NCI-H187 treated with DMSO at 0.1 percent for 48 hours (cell line): ENCODE results near the gene GTF2B.
A peak's percentile ranks its signal among the peaks of the same experiment; 100 is the strongest.
"Not testable (repeated sequence)": the region's sequence is repeated elsewhere in the genome, so short reads cannot be mapped to it uniquely, and the experiment has no call there.

ENCODE experiments used
- DNase-seq: peaks from one replicate; lab custom pipeline; 2025; lab: John Stamatoyannopoulos, UW

The GTF2B gene

GRCh38 chr1:88891318-88891950, at the start of gene GTF2B:
Gene GTF2B (minus strand): TSS chr1:88891567. CDS start chr1:88891499, 68 bp downstream.
- peak; percentile 71 for DNase-seq

- not testable (repeated sequence) for DNase-seq
Observed at GRCh38 chr1:88938528-88938927, 47.2 kb upstream of the GTF2B start.

- no peak for DNase-seq
Observed at GRCh38 chr1:88936760-88937342, 45.5 kb upstream of the GTF2B start.

GRCh38 chr1:88936223-88936523, 44.8 kb upstream of the GTF2B start:
- DNase-seq, result no peak

- peak; percentile 10 for DNase-seq
Observed at GRCh38 chr1:88935522-88936222, 44.3 kb upstream of the GTF2B start.

- DNase-seq, result not testable (repeated sequence)
Observed at GRCh38 chr1:88930176-88930575, 38.8 kb upstream of the GTF2B start.

GRCh38 chr1:88923224-88923623, 31.9 kb upstream of the GTF2B start:
- DNase-seq, result no peak

- no peak for DNase-seq
Observed at GRCh38 chr1:88922214-88922613, 30.8 kb upstream of the GTF2B start.

GRCh38 chr1:88920845-88921244, 29.5 kb upstream of the GTF2B start:
- DNase-seq, result no peak

GRCh38 chr1:88917321-88918025, 26.1 kb upstream of the GTF2B start:
- no peak for DNase-seq

- no peak for DNase-seq
Observed at GRCh38 chr1:88916883-88917282, 25.5 kb upstream of the GTF2B start.

GRCh38 chr1:88911800-88912199, 20.4 kb upstream of the GTF2B start:
- not testable (repeated sequence) for DNase-seq

- DNase-seq, result no peak
Observed at GRCh38 chr1:88911161-88911560, 19.8 kb upstream of the GTF2B start.

- DNase-seq, result no peak
Observed at GRCh38 chr1:88910401-88910800, 19.0 kb upstream of the GTF2B start.

- no peak for DNase-seq
Observed at GRCh38 chr1:88900883-88901282, 9.5 kb upstream of the GTF2B start.

- no peak for DNase-seq
Observed at GRCh38 chr1:88897070-88897730, 5.8 kb upstream of the GTF2B start.

GRCh38 chr1:88892357-88892877, 1.1 kb upstream of the GTF2B start:
- peak; percentile 51 for DNase-seq

GRCh38 chr1:88891951-88892340, 579 bp upstream of the GTF2B start:
- DNase-seq, result no peak

GRCh38 chr1:88890791-88891317, 513 bp downstream of the GTF2B start:
- DNase-seq, result no peak

GRCh38 chr1:88890131-88890530, 1.2 kb downstream of the GTF2B start:
- no peak for DNase-seq

- DNase-seq, result no peak
Observed at GRCh38 chr1:88888750-88889149, 2.6 kb downstream of the GTF2B start.

GRCh38 chr1:88885933-88886332, 5.4 kb downstream of the GTF2B start:
- DNase-seq, result no peak
